Sciatic nerve (tissue), 2 donors: ENCODE data around the gene UPK3BL2. TPM values are rescaled to one million over a fixed set of nuclear protein-coding genes. Genes with fewer than 3 reads are reported as not detected.
"Not testable (repeated sequence)": the region's sequence is repeated elsewhere in the genome, so short reads cannot be mapped to it uniquely, and the experiment has no call there.

Source experiments
- ATAC-seq: fragments of 200-7000 bp; cut with Tn5 transposase; one replicate; pipeline ENCODE4 v1.9.1; 2020; ENCODE audit warnings: mild to moderate bottlenecking, moderate library complexity
- DNase-seq: peaks from one replicate; pipeline ENCODE4 v3.0.0-alpha.2; 2020; ENCODE audit warnings: low spot score
- intact Hi-C: fragments of 100-400 bp; cut with DNase I; formaldehyde crosslinking; loops from one replicate; pipeline ENCODE4 v1.14.2; 2022
- total RNA-seq: library from RNA; stranded (reverse); fragmentation: NEBNext Ultra II Directional; extraction: Animal tissue kit (Norgen Biotek cat#: 25700); gene quantifications from one replicate; pipeline ENCODE4 v1.2.1, GENCODE V29; 2021
- donor health status: DM: no; HTN: no; CAD: no.
- donor health status: DM: no; HTN: no; CAD: no.

Gene UPK3BL2
- total RNA-seq, 1 donor from 2014 or later = 31.6 TPM

GRCh38 chr7:102535062-102535615 is 8.4 kb downstream of the UPK3BL2 start:
- intact Hi-C loops, ATAC-seq, DNase-seq: not testable (repeated sequence)

GRCh38 chr7:102532127-102532526 is 11.4 kb downstream of the UPK3BL2 start:
- intact Hi-C loops, ATAC-seq, DNase-seq: not testable (repeated sequence)

GRCh38 chr7:102531583-102531982 is 11.9 kb downstream of the UPK3BL2 start:
- not testable (repeated sequence) for ATAC-seq
- DNase-seq = peak; percentile 42

GRCh38 chr7:102527822-102528793 is 15.4 kb downstream of the UPK3BL2 start:
- peak; percentile 11 for ATAC-seq
- intact Hi-C loops = not testable (repeated sequence)
- DNase-seq = peak; percentile 39

More at GRCh38 chr7:102531583-102531982, 11.9 kb downstream of the UPK3BL2 start:
- intact Hi-C loops = not testable (repeated sequence)

- ATAC-seq = peak; percentile 75
- DNase-seq = peak; percentile 26
- intact Hi-C loops = not testable (repeated sequence)
Measured at GRCh38 chr7:102527182-102527581, 16.3 kb downstream of the UPK3BL2 start.

- ATAC-seq, intact Hi-C loops: not testable (repeated sequence)
- DNase-seq = peak; percentile 39
Measured at GRCh38 chr7:102524803-102525202, 18.7 kb downstream of the UPK3BL2 start.

- DNase-seq, ATAC-seq, intact Hi-C loops: not testable (repeated sequence)
Measured at GRCh38 chr7:102520797-102521196, 22.7 kb downstream of the UPK3BL2 start.

GRCh38 chr7:102517550-102518147 is 25.8 kb downstream of the UPK3BL2 start, which contains the start of gene RASA4B:
RASA4B (minus strand) TSS chr7:102517777; CDS start chr7:102517710, 67 bp downstream.
- DNase-seq (peak; percentile 60), ATAC-seq (peak; percentile 93)
- intact Hi-C loops = not testable (repeated sequence)

GRCh38 chr7:102516951-102517350 is 26.5 kb downstream of the UPK3BL2 start:
- DNase-seq, ATAC-seq, intact Hi-C loops: not testable (repeated sequence)

GRCh38 chr7:102515889-102516288 is 27.6 kb downstream of the UPK3BL2 start:
- ATAC-seq, intact Hi-C loops, DNase-seq: not testable (repeated sequence)

GRCh38 chr7:102514881-102515721 is 28.4 kb downstream of the UPK3BL2 start:
- intact Hi-C loops, ATAC-seq, DNase-seq: not testable (repeated sequence)

- ATAC-seq (peak; percentile 45), DNase-seq (peak; percentile 73)
- intact Hi-C loops = not testable (repeated sequence)
Measured at GRCh38 chr7:102512642-102513221, 30.8 kb downstream of the UPK3BL2 start.

- peak; percentile 81 for ATAC-seq
- DNase-seq, intact Hi-C loops: not testable (repeated sequence)
Measured at GRCh38 chr7:102511860-102512522, 31.5 kb downstream of the UPK3BL2 start.

- ATAC-seq, intact Hi-C loops: not testable (repeated sequence)
- DNase-seq = peak; percentile 42
Measured at GRCh38 chr7:102510575-102510974, 32.9 kb downstream of the UPK3BL2 start.

- DNase-seq = peak; percentile 57
- intact Hi-C loops, ATAC-seq: not testable (repeated sequence)
Measured at GRCh38 chr7:102507410-102508088, 35.9 kb downstream of the UPK3BL2 start.

- ATAC-seq = not testable (repeated sequence)
- DNase-seq = peak; percentile 57
Measured at GRCh38 chr7:102505298-102506185, 38.0 kb downstream of the UPK3BL2 start.

More at GRCh38 chr7:102505298-102506185, 38.0 kb downstream of the UPK3BL2 start:
- intact Hi-C loops = not testable (repeated sequence)
